GM04504 (cell line): Measurements from ENCODE around the gene AGER.
"Not testable (repeated sequence)": the region's sequence is repeated elsewhere in the genome, so short reads cannot be mapped to it uniquely, and the experiment has no call there.

Source experiments
- DNase-seq: peaks from one replicate; pipeline ENCODE4 v3.0.0-alpha.2; 2012; ENCODE audit warnings: low read depth

The AGER gene

GRCh38 chr6:32148289-32149091, 35.6 kb downstream of the AGER start:
- no peak for DNase-seq

- no peak for DNase-seq
Observed at GRCh38 chr6:32147401-32148132, 36.5 kb downstream of the AGER start.

GRCh38 chr6:32146687-32147086, 37.4 kb downstream of the AGER start:
- no peak for DNase-seq

GRCh38 chr6:32146287-32146686, 37.8 kb downstream of the AGER start:
- no peak for DNase-seq

- not testable (repeated sequence) for DNase-seq
Observed at GRCh38 chr6:32144238-32144637, 39.8 kb downstream of the AGER start.

GRCh38 chr6:32140420-32141046, 43.5 kb downstream of the AGER start:
- no peak for DNase-seq

GRCh38 chr6:32139590-32139989, 44.5 kb downstream of the AGER start:
- DNase-seq, result no peak

- no peak for DNase-seq
Observed at GRCh38 chr6:32137454-32137853, 46.6 kb downstream of the AGER start.

GRCh38 chr6:32133786-32134185, 50.3 kb downstream of the AGER start:
- DNase-seq, result no peak

- DNase-seq, result no peak
Observed at GRCh38 chr6:32132110-32132509, 51.9 kb downstream of the AGER start.

- no peak for DNase-seq
Observed at GRCh38 chr6:32131439-32131948, 52.6 kb downstream of the AGER start.
